SK-N-SH (cell line): ENCODE data around the gene SRGAP1. TPM values are rescaled to one million over a fixed set of nuclear protein-coding genes. Genes with fewer than 3 reads are reported as not detected.

Experiments
- CTCF ChIA-PET: fragments of 300-600, 350-600 bp; formaldehyde crosslinking; extraction: SDS; loops from one replicate; lab custom pipeline; 2021; lab: Yijun Ruan, JAX
- POLR2A ChIA-PET: fragments of 350-600 bp; sonication (Branson Sonifier 250); formaldehyde crosslinking; extraction: SDS; loops from one replicate; lab custom pipeline; 2020; ENCODE audit warnings: antibody characterized with exemption, inconsistent platforms; lab: Yijun Ruan, JAX
- DNase-seq: peaks from one replicate; pipeline ENCODE4 v3.0.0; 2012
- H2AFZ ChIP-seq: fragments of 200-600 bp; sonication (generic); 2 replicates; pipeline ENCODE4 v1.8.1; 2016; ENCODE audit warnings: antibody characterized with exemption, mild to moderate bottlenecking, low read depth
- H3F3A ChIP-seq: fragments of 200-600 bp; sonication (generic); replicated peaks from 2 replicates; pipeline ENCODE3; 2016; ENCODE audit warnings: antibody characterized with exemption, mild to moderate bottlenecking; ENCODE audit not compliant: insufficient read depth
- H3K27ac ChIP-seq, 2 experiments: fragments of 200-500 bp in 1 of 2; fragments of 200-600 bp in 1 of 2; sonication (Bioruptor generic) in 1 of 2; sonication (generic), shearing (Covaris generic) in 1 of 2; 2 replicates each; pipeline versions ENCODE4 v1.5.1 to v1.6.1; 2014 to 2016; ENCODE audit warnings: low read depth in 2 of 2, inconsistent platforms in 1 of 2, low read length in 1 of 2, mild to moderate bottlenecking in 1 of 2, mixed read lengths in 1 of 2
- H3K27me3 ChIP-seq: fragments of 200-600 bp; sonication (generic), shearing (Covaris generic); 2 replicates; pipeline ENCODE4 v1.6.1; 2016; ENCODE audit warnings: mixed run types; ENCODE audit not compliant: insufficient read depth
- H3K36me3 ChIP-seq, 2 experiments: fragments of 200-500 bp in 1 of 2; fragments of 200-600 bp in 1 of 2; sonication (Bioruptor generic) in 1 of 2; sonication (generic) in 1 of 2; replicated peaks in 1 of 2; 2 replicates each; pipeline versions ENCODE3 to v1.5.1; 2014 to 2016; ENCODE audit warnings: low read length in 1 of 2, mild to moderate bottlenecking in 1 of 2; ENCODE audit not compliant: insufficient read depth in 2 of 2, control insufficient read depth in 1 of 2
- H3K4me1 ChIP-seq, 2 experiments: fragments of 200-500 bp in 1 of 2; fragments of 200-600 bp in 1 of 2; sonication (Bioruptor generic) in 1 of 2; sonication (generic), shearing (Covaris generic) in 1 of 2; 2 replicates each; pipeline versions ENCODE4 v1.5.1 to v1.6.1; 2014 to 2016; ENCODE audit warnings: low read depth in 1 of 2, low read length in 1 of 2, mixed run types in 1 of 2; ENCODE audit not compliant: insufficient read depth in 2 of 2, control insufficient read depth in 1 of 2
- H3K4me2 ChIP-seq: fragments of 200-600 bp; sonication (generic), shearing (Covaris generic); 2 replicates; pipeline ENCODE4 v1.6.1; 2017; ENCODE audit warnings: mixed run types
- H3K4me3 ChIP-seq, 2 experiments: fragments of 200-500 bp in 1 of 2; fragments of 200-600 bp in 1 of 2; sonication (Bioruptor generic) in 1 of 2; sonication (generic), shearing (Covaris generic) in 1 of 2; 2 replicates each; pipeline versions ENCODE4 v1.5.1 to v1.8.1; 2014 to 2016; ENCODE audit warnings: low read depth in 2 of 2, inconsistent platforms in 1 of 2, low read length in 1 of 2, mild to moderate bottlenecking in 1 of 2, mixed read lengths in 1 of 2, moderate library complexity in 1 of 2
- H3K79me2 ChIP-seq: fragments of 200-600 bp; sonication (generic); 2 replicates; pipeline ENCODE4 v1.8.1; 2017; ENCODE audit warnings: mild to moderate bottlenecking; ENCODE audit not compliant: insufficient read depth
- H3K9ac ChIP-seq: fragments of 200-600 bp; sonication (generic); 2 replicates; pipeline ENCODE4 v1.6.1; 2017; ENCODE audit warnings: mixed run types
- H3K9me2 ChIP-seq: fragments of 200-600 bp; sonication (generic); 2 replicates; pipeline ENCODE4 v1.6.1; 2017; ENCODE audit warnings: mixed run types
- H3K9me3 ChIP-seq: fragments of 200-600 bp; sonication (generic); 2 replicates; pipeline ENCODE4 v1.6.1; 2017; ENCODE audit warnings: mixed run types, mild to moderate bottlenecking, moderate library complexity
- H4K20me1 ChIP-seq: fragments of 200-600 bp; sonication (generic); 2 replicates; pipeline ENCODE4 v1.6.1; 2017; ENCODE audit warnings: mild to moderate bottlenecking, mixed run types; ENCODE audit not compliant: insufficient read depth
- GATA2 ChIP-seq: sonication (generic); formaldehyde crosslinking; IDR thresholded peaks from 2 replicates; pipeline ENCODE4 v1.5.0; 2020; ENCODE audit warnings: mild to moderate bottlenecking, missing genetic modification reagents
- SIN3A ChIP-seq: IDR thresholded peaks from 2 replicates; pipeline ENCODE4 v1.6.1; 2012; ENCODE audit warnings: low read depth, mild to moderate bottlenecking, low read length, moderate library complexity, borderline replicate concordance
- TEAD4 ChIP-seq: IDR thresholded peaks from 2 replicates; pipeline ENCODE4 v1.4.0; 2012; ENCODE audit warnings: mild to moderate bottlenecking, borderline replicate concordance; ENCODE audit not compliant: insufficient read depth
- WGBS: methylation state at CpG from one replicate; pipeline ENCODE4 v1.1.6; 2017; ENCODE audit warnings: low lambda C conversion rate; 5-methylcytosine and 5-hydroxymethylcytosine counted together
- polyA plus RNA-seq, 3 experiments: library from polyadenylated mRNA; depleted of rRNA; stranded (reverse); fragments of >200 nt; gene quantifications; 2 replicates each; pipeline ENCODE4 v1.2.3, GENCODE V29; 2012
- TF ChIP-seq, protein P1 (sequence below): fragments of 200-600 bp; sonication (generic); IDR thresholded peaks from 2 replicates; pipeline ENCODE4 v1.6.1; 2017; ENCODE audit warnings: antibody characterized with exemption, mild to moderate bottlenecking, moderate library complexity
- TF ChIP-seq, protein P2 (sequence below): IDR thresholded peaks from 2 replicates; pipeline ENCODE4; 2012

The SRGAP1 gene
- polyA plus RNA-seq, 1 of the 3 experiments (the other 2 are of a cell fraction) = 2.6 TPM

DNA sequence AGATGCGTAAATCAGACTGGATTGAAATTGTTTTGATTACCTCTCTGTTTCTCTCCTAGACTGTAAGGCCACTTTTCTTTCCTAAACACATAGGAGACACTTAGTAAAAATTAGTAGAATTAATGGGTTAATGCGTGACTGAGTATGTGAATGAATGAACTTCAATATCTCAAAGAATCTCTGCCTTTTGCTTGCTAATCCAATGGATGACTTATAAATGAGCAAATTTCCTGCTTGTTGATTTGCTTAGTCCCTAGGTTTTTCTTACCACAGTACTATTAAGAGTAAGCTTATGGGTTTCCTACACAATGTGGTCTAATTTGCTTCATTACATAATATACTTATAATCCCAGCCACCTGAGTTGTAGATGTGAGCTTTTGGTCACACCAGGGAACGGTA is 164.1 kb downstream of the SRGAP1 start:
- H3K4me3 ChIP-seq = no peak overlapping the region
- TF ChIP-seq TEAD4 (no peak), GATA2 (CRISPR knock-in tag) (no peak)
- TF ChIP-seq, protein P1, sequence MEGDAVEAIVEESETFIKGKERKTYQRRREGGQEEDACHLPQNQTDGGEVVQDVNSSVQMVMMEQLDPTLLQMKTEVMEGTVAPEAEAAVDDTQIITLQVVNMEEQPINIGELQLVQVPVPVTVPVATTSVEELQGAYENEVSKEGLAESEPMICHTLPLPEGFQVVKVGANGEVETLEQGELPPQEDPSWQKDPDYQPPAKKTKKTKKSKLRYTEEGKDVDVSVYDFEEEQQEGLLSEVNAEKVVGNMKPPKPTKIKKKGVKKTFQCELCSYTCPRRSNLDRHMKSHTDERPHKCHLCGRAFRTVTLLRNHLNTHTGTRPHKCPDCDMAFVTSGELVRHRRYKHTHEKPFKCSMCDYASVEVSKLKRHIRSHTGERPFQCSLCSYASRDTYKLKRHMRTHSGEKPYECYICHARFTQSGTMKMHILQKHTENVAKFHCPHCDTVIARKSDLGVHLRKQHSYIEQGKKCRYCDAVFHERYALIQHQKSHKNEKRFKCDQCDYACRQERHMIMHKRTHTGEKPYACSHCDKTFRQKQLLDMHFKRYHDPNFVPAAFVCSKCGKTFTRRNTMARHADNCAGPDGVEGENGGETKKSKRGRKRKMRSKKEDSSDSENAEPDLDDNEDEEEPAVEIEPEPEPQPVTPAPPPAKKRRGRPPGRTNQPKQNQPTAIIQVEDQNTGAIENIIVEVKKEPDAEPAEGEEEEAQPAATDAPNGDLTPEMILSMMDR = no peak
- TF ChIP-seq, protein P2, sequence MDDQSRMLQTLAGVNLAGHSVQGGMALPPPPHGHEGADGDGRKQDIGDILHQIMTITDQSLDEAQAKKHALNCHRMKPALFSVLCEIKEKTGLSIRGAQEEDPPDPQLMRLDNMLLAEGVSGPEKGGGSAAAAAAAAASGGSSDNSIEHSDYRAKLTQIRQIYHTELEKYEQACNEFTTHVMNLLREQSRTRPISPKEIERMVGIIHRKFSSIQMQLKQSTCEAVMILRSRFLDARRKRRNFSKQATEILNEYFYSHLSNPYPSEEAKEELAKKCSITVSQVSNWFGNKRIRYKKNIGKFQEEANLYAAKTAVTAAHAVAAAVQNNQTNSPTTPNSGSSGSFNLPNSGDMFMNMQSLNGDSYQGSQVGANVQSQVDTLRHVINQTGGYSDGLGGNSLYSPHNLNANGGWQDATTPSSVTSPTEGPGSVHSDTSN = no peak
- TF ChIP-seq, all 33 proteins: peak for 0
- peaks cover 0 to 38% of the 10 kb centered on the region in 2 experiments; a peak in 2 of 4 replicates for H3K4me1 ChIP-seq

DNA sequence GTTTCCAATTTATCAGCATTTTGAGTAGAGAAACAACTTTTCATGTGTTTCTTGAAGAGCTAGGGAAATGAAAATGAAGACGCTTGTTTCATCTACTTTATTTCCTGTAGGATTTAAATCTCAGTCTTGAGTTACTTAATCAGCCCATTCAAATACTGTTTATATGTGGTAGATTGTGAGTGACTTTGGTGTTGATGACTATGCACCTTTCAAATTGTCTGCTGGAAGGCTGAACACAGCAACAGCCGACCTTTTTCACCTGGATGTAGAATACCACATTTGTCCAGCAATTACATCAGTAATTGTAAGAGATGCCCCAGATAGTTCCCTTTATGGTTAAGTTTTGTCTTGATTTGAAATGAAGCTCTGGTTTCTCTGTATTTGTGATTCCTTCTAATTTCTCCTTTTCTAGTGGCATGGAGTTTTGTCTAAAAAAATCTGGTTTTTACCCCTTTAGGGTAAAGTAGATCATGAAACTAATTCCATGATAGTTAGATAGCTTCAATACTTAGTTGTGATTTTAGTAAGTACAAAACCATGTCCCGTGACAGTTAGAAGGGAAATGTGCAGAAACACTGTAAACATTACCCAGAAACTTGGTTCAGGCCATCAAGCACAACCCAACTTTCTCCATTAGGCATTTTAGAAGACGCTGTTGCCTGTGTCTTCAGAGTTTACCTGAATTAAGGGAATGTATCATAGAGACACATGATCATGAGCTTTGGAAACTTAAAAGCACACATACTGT is 165.0 kb downstream of the SRGAP1 start:
- no peak overlapping the region for H3K4me3 ChIP-seq
- H3K9ac ChIP-seq = no peak overlapping the region
- no peak overlapping the region for H2AFZ ChIP-seq
- no peaks in the 10 kb centered on the region for H3K9me3 ChIP-seq
- WGBS = 94% methylated on average over 4 of the region's 4 CpGs
- peaks cover 23% of the 10 kb centered on the region for H3F3A ChIP-seq
- no peaks in the 10 kb centered on the region for H4K20me1 ChIP-seq
- H3K36me3 ChIP-seq = no peaks in the 10 kb centered on the region
- 0 out of 2 replicates have a peak, but pooled peaks cover 2% of the 10 kb centered on the region for H3K79me2 ChIP-seq
- POLR2A ChIA-PET = no interaction called here
- peak overlapping the region; percentile 43; the same call in 1 of the 2 replicates for H3K4me2 ChIP-seq
- no peak for TF ChIP-seq SIN3A
- TF ChIP-seq, all 33 proteins: peak for 0
- DNase-seq = no peak
- H3K27ac ChIP-seq = peak overlapping the region in 1 of 2 experiments; percentile 69; a peak in 2 of 4 replicates
- no peaks in the 10 kb centered on the region for H3K27me3 ChIP-seq
- H3K9me2 ChIP-seq = no peaks in the 10 kb centered on the region
- peaks cover 0 to 38% of the 10 kb centered on the region in 2 experiments; a peak in 2 of 4 replicates for H3K4me1 ChIP-seq
- CTCF ChIA-PET = interaction anchor here (1.2 kb wide), 1 partner anchor 14 kb away, joined by 3 read pairs; no protein-coding TSS in a partner anchor

More for the DNA sequence above, 164.1 kb downstream of the SRGAP1 start:
- ChIA-PET POLR2A (no interaction called here), CTCF (interaction anchor here (1.2 kb wide), 1 partner anchor 15 kb away, joined by 3 read pairs; no protein-coding TSS in a partner anchor)
- no peaks in the 10 kb centered on the region for H3K27me3 ChIP-seq
- 0 out of 2 replicates have a peak, but pooled peaks cover 2% of the 10 kb centered on the region for H3K79me2 ChIP-seq
- no peak overlapping the region for H3K9ac ChIP-seq
- no peak overlapping the region for H2AFZ ChIP-seq
- peak overlapping the region in 1 of 2 experiments; percentile 69; a peak in 2 of 4 replicates for H3K27ac ChIP-seq
- H4K20me1 ChIP-seq = no peaks in the 10 kb centered on the region
- peaks cover 23% of the 10 kb centered on the region for H3F3A ChIP-seq
- DNase-seq = no peak
- 80% methylated on average over 3 of the region's 3 CpGs for WGBS
- H3K4me2 ChIP-seq = no peak overlapping the region
- no peaks in the 10 kb centered on the region for H3K36me3 ChIP-seq
- no peaks in the 10 kb centered on the region for H3K9me3 ChIP-seq
- no peaks in the 10 kb centered on the region for H3K9me2 ChIP-seq
